Fibroblast of skin of left quadriceps (primary cell): Measurements from ENCODE around the gene JAKMIP1.

Experiments
- DNase-seq, 2 experiments: peaks; one replicate each; pipeline ENCODE4 v3.0.0-alpha.2; 2013; ENCODE audit warnings: low read depth in 2 of 2

JAKMIP1 gene

DNA sequence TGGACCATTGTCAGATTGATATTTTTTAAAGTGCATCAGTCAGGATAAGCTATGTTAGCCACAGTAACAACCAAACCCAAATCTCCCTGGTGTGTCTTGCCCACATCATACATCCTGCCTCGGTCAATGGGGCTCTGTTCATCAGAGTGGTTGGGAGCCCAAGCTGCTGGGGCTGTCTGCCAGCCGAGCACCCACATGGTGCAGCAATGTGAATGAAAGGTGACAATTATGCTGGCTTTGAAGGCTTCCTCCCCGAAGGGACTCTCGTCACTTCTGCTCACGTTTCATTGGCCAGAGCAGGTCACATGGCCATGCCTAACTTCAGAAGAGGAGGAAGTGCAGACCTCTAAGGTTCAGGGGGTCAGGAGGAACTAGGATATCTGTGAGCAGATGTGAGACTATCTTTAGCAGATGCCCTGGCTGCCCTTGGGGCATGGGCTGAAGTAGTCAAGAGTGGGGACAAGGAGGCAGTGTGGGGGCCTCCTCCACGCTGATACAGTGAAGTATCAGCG lies 1.3 kb upstream of the JAKMIP1 start:
- no peak for DNase-seq

DNA sequence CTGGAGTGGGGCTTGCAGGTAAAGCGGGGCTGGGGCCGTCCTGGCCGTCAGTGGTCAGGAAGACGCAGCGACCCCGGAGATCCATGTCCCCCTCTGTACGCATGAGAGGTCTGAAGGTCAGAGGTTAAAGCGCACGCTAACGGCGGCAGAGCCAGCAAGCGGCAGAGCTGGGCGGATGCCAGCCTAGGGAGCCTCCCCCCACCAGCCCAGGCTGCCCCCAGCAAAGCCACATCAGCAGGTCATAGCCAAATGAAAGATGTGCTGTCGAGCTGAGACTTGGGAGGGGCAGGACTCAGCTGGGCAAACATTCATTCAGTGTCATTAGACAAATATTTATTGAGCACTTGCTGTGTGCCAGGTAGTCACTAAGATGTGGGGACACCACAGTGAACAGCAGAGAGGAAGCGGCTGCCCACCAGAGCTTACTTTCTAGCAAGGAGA lies 593 bp upstream of the JAKMIP1 start:
- DNase-seq, result no peak

DNA sequence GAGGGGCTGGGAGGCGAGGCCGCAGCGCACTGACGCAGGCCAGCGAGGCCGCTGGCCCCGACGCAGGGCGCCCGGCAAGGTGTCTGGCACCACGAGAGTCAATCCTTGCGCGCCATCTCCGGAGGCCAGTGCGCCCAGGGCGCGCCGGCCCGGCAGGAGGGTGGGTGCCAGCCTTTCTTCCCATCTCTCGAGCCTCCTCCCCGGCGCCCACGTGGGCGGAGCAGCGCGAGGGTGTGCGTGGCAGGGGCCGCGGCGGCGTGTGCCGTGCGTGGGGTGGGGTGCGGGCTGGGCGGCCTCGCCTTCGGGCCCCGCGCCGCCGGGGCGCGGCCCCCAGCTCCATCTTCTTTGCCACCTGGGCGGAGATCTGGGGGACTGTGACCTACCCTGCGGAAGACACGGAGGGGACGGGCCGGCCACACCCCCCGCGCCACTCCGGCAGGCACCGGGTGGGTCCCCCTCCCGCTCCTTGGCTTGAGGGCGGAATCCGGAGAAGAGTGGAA lies 877 bp downstream of the JAKMIP1 start:
- no peak for DNase-seq

DNA sequence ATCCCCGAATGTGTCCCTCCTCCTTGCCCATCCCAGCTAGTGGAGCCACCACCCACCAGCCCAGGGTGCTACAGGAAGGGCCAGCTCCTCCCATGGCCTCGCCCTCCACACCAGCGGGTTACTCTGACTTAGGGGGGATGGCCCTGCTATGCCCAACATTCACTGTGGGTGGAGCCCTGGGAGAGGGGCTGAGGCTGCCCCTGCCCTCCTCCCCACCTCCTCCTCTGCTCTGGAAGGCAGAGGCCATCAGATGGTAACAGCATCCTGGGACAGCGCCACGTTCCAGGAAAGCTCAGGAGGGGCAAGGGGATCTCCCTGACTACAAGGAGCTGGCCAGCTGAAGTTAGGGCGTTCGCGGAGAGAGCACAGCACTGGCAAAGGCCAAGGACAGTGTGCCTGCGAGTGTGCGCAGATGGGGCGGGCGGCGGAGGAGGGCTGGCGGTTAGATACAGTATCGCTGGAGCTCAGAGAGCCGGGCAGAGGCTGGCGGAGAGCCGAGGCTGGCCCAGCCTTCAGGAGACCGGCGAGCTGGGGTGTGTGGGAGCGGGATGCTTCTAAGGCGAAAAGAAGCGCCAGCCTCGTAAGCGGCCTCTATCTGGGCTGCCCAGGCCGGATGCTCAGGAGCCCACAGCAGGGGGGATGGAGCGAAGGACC lies 1.5 kb downstream of the JAKMIP1 start:
- no peak for DNase-seq

DNA sequence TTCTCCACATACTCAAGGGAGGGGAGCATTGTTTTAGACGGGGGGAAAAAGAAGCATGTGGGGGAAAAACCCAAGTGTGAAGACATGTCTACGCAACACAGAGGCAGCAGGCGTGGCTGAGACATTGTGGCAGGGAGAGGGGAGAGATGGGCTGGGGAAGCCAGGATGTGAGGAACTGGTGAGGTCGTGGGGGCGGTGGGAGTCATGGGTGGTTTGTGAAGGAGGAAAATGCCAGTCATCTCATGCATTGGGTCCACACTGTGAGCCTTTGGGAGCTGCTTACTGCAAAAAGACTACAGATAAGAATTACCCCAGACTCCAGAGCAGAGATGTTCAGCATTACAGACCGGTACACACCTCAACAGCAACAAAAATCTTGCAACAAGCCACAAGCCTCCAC lies 2.1 kb downstream of the JAKMIP1 start:
- DNase-seq, result no peak

DNA sequence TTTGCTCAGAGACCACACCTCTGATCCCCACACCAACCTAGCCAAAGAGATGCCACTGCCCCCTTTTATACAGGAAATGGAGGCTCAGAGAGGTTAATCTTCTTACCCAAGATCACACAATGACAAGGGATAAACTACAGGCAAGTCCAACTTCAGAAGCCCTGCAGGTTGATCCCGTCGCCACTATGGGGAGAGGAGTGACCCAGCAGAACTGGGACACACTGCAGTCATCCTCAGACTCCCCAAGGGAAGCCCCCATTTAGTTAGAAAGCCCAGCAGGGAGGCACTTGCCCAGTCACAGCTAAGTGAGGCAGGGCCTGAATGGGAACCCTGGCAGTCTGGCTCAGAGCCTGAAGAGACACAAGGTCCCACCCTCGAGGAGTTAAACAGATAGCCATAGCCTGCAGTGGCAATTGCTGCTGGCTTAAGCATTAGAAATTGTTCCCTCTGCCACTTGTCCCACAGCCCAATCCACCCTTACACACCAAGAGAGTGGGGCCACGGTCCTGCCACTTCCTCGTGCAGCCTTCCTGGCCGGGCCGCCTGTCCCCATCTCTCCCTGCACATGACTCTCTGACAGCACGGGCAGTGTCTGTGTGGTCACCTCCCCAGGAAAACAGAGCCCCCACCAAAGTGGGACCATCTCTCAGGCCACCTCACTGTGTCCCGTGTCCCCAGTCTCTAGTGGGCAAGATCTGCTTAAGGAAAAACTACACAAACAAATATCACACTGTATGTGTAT lies 2.7 kb downstream of the JAKMIP1 start:
- no peak for DNase-seq

DNA sequence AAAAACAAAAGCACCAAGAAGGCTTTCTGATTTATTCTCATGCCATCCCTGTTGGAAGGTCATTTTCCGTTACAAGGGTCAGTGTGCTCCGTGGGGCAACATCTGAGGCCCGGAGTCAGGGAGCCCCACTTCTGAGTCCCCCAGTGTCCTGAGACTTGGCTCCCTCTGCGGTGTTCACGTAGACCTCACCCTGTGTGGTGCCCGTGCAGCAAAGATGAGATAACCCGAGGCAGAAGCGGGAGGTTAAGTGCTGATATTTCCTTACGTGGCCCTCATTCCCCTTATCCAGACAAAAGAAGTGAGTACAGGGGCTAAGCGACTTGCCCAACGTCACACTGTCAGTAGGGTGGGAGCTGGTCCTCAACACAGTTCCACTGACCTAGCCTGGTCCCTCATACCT lies 3.5 kb downstream of the JAKMIP1 start:
- DNase-seq, result no peak

DNA sequence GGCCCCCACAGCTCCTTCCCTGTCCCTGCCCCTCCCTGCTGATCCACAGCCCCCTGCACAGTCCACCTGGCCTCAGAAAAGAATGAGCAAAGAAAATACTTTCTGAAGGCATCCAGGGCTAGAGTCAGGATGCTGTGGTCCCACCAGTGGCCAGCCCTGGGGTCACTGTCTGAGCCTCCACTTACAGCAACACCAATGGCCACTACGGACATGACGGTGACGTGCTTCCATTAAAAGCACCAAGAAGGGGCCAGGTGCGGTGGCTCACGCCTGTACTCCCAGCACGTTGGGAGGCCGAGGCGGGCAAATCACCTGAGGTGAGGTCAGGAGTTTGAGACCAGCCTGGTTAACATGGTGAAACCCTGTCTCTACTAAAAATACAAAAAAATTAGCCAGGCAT lies 4.0 kb downstream of the JAKMIP1 start:
- no peak for DNase-seq

DNA sequence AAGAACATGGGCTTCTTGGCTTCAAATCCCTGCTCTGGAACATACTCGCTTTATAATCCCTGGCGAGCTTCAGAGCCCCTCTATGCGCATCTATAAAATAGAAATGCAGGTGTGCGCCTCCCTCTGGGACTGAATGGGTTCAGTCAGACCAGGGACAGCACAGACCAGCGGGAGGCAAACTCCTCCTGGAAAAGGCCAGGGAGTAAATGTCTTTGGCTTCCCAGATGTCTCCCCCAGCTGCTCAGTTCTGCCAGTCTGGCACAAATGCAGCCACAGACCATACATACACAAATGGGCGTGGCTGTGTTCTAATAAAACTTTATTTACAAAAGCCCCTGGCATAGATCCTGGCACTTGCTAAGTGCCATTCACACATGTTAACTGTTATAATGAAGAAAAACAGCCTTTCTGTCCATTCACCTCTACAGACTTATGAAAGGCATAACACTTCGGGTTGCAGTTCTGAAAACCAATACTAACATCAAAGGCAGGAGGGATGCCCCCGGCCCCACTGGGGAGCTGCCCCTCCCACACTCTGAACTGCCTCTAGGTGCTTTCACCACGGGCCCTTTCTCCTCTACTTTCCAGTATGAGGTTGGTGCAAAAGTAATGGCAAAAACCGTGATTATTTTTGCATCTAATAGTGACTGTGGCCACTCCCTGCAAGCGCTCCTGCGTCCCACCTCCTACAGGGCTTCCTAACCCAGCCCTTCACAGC lies 4.6 kb downstream of the JAKMIP1 start:
- DNase-seq, result no peak

DNA sequence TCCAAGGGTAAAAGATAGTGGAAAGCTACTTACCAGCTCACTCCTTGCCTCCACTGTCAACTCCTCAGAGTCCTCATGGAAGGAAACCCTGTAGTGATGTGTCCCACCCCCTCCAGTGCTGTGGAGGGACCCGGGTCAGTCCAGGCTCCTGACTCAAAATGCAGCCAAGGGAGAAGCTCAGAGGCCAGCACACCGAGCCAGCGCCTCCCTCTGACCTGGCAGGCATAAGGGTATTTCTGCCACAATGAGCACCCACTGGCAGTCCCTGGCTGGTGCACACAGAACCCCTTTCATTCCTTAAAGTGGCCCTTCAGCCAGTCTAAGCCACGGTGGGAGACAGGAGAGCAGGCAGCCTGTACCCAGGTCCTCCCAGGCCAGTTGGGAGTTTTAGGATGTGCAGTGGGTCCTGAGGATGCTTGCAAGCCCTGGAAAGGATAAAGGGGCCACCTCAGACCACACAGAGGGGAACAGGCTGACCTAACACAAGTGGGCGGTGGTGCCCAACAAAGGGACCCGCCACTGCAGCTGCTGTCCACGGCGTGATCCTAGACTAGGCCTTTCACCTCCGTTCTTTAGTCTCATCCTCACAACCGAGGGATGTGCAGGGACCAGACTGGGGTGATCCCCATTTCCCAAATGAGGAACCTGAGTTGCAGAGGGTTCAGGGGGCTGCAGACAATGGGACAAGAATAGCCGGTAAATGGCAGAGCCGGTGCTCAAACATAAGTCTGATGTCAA lies 5.7 kb downstream of the JAKMIP1 start:
- DNase-seq, result no peak

DNA sequence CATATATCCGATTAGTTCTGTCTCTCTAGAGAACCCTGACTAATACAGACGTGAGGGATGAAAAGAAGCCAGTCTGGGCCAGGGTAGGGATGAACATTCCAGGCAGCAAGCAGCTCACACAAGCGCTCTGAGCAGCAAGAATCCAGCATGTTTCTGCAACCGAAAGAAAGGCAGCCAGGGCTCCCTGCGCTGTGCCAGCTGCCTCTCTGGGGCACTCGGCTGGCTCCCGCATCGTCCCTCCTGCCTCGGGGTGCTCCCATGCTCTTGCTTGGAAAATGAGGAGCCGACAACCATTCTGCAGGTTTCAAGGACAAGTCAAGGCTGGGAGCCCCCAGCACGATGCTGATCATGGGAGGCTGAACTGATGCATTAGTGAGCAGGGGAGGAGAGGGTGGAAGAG lies 7.0 kb downstream of the JAKMIP1 start:
- DNase-seq, result no peak

DNA sequence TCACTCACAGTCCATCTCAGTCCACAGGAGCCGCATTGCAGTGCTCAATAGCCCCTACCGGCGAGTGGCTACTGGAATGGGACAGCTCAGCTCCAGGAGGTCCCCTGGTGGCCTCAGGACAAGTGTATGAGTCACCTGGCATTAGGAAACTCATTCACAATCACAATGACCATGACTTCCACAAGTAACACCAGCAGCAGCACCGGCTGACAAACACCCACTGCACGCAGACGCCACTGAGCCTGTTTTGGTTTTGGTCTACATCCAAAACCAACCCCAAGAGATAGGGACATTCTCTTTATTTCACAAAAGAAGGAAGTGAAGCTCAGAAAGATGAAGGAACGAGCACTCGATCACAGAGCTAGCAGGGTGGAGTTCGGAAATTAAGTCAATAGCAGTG lies 8.1 kb downstream of the JAKMIP1 start:
- no peak for DNase-seq

DNA sequence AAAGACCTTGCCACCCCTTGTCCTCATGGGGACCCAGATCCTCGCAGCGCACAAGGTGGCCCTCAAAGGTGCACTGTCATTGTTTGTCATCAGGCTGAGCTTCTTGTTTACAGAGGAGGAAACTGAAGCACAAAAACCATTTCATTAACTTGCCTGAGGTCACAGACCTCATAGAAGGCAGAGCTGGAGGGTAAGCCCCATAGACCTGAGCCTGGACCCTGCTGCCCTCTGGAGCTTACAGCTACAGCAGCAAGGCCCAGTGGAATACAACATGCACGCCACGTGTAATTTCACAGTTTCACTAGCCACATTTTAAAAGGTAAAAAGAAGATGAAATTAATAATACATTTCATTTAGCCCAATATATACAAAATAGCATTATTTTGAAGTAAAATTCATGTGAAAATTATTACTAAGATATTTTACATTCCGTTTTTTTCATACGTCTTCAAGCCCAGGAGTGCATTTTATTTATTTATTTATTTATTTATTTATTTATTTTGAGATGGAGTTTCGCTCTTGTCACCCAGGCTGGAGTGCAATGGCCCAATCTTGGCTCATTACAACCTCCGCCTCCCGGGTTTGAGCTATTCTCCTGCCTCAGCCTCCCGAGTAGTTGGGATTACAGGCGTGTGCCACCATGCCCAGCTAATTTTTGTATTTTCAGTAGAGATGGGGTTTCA lies 8.8 kb downstream of the JAKMIP1 start:
- DNase-seq, result no peak

DNA sequence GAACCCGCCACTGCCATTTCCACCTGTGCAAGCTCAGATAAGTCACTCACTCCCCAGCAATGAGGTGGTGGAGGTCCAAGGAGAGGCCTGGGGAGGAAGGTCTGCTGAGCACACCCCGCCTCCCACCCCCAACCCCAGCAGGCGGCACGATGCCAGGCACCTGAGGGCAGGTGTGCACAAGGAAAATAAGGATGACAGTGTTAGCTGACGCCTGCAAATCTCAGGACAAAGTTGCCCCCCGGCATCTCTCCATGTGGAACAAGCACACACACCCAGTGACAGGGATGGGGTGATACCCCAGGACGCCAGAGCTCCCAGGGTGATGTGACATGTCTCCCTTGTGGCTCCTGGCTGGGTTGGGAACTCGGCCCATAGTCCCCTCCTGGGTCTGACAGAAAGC lies 9.9 kb downstream of the JAKMIP1 start:
- no peak for DNase-seq

DNA sequence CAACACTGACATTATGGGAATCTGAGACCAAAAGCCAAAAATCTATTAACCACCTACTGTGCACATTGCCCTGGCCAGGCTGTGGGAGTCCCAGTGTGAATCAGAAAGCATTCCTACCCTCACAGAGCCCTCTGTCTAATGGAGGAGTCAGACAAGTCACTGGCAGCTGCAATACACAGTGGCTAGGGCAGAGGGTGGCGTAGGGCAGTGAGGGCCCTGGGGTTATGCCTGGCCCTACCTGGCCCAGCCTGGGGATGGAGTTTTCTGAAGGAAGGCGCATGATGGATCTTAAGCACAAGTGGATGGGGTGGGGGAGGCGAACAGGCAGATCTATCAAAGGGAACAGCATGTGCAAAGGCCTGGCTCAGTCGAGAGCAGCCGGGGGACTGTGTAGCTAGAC lies 10.8 kb downstream of the JAKMIP1 start:
- no peak for DNase-seq

DNA sequence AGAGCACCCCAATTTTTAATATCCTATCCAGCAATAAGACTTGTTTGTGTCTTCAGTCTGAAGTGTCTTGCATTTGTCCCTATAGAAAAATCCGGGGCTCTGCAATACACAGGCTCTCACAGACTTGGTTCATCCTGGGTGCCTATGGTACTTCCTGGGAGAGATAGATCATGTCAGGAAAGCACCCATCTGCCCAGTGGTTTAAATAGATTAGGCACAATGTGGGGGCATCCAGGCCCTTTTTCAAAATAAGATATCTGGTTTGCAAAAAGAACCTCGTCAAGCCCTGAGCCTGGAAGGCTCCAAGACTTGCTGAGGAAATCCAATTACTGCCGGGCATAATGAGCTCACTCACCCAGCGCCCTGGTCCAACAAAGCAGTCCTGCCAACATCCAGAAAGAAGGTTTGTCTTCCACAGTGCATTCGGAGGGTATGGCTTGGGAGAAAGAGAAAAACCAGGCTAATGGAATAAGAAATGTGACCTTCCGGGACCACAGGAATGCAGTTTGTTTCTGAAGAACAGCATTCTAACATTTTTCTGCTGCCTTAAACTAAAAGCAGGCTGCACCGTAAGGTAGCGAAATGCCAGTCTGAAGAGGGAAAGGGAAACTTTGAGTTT lies 11.6 kb downstream of the JAKMIP1 start:
- no peak for DNase-seq

DNA sequence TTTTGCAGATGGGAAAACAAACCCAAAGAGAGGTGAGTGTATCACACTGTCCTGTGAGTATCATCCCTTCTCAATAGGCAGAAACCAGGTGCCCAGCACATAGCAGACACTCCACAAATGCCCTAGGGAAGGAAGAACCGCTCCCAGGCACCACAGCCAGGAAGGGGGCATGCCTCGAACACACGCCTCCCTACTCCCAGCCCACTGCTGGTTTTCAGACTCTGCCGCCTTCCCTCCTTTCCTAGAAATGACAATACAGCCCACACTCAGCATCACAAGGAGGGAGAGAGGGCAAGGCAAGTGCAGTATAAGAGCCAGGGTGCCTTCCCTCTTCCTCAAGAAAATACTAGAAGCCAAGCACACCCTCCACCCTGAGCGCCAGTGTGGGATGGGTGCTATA lies 16.2 kb downstream of the JAKMIP1 start:
- no peak for DNase-seq

DNA sequence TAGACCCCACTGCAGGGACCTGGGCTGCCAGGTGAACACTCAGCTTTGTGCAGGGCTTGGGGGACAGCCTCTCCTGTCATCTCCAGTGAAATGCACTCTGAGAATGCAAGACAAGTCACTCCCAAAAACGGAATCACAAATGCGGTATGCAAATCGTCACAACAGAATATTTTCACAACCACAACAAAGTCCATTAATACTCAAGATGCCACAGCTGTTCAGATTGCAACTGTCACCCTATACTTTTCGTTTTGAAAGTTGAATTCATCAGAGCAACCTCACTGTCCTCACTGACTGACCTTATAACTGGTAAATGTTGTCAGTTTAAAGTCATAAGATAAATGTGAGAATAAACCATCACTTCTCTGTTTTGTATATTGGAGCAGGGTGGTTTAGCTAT lies 16.6 kb downstream of the JAKMIP1 start:
- DNase-seq, result no peak

DNA sequence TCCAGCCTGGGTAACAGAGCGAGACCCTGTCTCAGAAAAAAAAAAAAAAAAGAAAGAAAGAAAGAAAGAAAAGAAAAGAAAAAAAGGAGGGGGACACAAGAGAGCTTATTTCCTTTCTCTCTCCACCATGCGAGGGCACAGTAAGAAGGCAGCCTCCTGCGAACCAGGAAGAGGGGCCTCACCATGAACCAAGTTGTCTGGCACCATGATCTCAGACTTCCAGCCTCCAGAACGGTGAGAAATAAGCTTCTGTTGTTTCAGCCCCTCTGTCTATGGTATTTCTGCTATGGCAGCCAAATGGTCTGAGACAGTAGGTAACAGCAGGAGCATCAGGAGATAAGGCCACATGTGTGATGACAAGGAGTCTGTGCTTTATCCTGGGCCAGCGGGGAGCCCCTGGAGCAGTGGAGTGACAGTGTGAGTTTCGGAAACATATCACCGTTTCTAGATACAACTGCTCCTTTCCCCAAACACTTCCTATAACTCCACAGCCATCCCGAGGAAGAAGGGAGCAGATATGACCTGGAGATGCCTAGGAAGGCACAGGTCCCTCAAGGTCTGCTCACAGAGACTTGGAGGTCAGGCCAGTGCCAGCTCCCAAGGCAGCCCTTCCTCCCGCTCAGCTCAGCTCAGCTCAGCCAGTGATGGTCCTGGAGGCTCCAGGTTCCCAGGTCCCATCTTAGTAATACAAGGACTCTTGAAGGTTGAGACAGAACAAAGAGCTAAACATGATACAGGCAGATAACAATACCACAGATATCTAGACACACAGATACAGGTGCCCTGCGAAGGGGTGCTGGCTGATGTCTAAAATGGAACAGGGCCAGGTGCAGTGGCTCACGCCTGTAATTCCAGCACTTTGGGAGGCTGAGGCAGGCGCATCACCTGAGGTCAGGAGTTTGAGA lies 17.7 kb downstream of the JAKMIP1 start:
- no peak for DNase-seq
